NK-92 (cell line): Measurements from ENCODE around the gene RNF19B.
"Not testable (repeated sequence)": the region's sequence is repeated elsewhere in the genome, so short reads cannot be mapped to it uniquely, and the experiment has no call there.

Experiments
- DNase-seq: peaks from one replicate; lab custom pipeline; 2025; ENCODE audit not compliant: unreplicated experiment; lab: John Stamatoyannopoulos, UW

The RNF19B gene

GRCh38 chr1:32992489-32993323 is 28.1 kb upstream of the RNF19B start:
- DNase-seq, result no peak

GRCh38 chr1:32991819-32992488 is 27.3 kb upstream of the RNF19B start:
- no peak for DNase-seq

- no peak for DNase-seq
Observed at GRCh38 chr1:32991386-32991785, 26.8 kb upstream of the RNF19B start.

- no peak for DNase-seq
Observed at GRCh38 chr1:32990887-32991286, 26.3 kb upstream of the RNF19B start.

GRCh38 chr1:32989160-32990050 is 24.8 kb upstream of the RNF19B start:
- no peak for DNase-seq

- no peak for DNase-seq
Observed at GRCh38 chr1:32988665-32989064, 24.1 kb upstream of the RNF19B start.

- no peak for DNase-seq
Observed at GRCh38 chr1:32985226-32985625, 20.6 kb upstream of the RNF19B start.

- DNase-seq, result no peak
Observed at GRCh38 chr1:32984455-32985171, 20.0 kb upstream of the RNF19B start.

- no peak for DNase-seq
Observed at GRCh38 chr1:32984090-32984454, 19.5 kb upstream of the RNF19B start.

- no peak for DNase-seq
Observed at GRCh38 chr1:32983020-32983419, 18.4 kb upstream of the RNF19B start.

- no peak for DNase-seq
Observed at GRCh38 chr1:32981003-32981901, 16.6 kb upstream of the RNF19B start.

- no peak for DNase-seq
Observed at GRCh38 chr1:32980080-32980479, 15.5 kb upstream of the RNF19B start.

GRCh38 chr1:32978854-32979253 is 14.2 kb upstream of the RNF19B start:
- DNase-seq, result no peak

GRCh38 chr1:32977546-32978087 is 13.0 kb upstream of the RNF19B start:
- no peak for DNase-seq

GRCh38 chr1:32975055-32975454 is 10.4 kb upstream of the RNF19B start:
- DNase-seq, result not testable (repeated sequence)

- DNase-seq, result not testable (repeated sequence)
Observed at GRCh38 chr1:32973458-32973857, 8.8 kb upstream of the RNF19B start.

- DNase-seq, result no peak
Observed at GRCh38 chr1:32972814-32973428, 8.3 kb upstream of the RNF19B start.

GRCh38 chr1:32971576-32971975 is 7.0 kb upstream of the RNF19B start:
- no peak for DNase-seq

GRCh38 chr1:32971156-32971555 is 6.5 kb upstream of the RNF19B start:
- no peak for DNase-seq
